ENCODE measurements around the gene MAST4. TPM values are rescaled to one million over a fixed set of nuclear protein-coding genes. Genes with fewer than 3 reads are reported as not detected.

Gene MAST4
- total RNA-seq, 1 donor from 2014 or later, result 55.2 TPM

DNA sequence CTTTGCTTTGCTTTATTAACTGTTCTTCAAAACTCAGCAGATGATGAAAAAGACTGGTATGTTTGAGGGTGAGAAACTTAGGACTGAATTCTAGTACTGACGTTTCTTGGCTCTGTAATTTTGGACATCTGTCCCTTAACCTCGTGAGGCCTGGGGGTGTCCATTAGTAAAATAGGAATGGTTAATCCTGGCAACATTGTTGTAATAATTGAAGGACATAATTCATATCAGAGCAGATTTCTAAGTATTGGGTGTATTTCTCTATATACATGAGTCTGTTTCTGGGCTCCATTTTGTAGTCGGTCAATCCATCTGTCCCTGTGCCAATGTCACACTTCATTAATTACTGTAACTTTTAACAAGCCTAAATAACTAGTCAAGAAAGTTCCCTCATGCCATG is 206.7 kb downstream of the MAST4 start:
- intact Hi-C loops (cut with DNase I), result no loop called here
- no peaks in the 10 kb centered on the region for H3K9me3 ChIP-seq
- no peaks in the 10 kb centered on the region for H3K4me1 ChIP-seq
- no peak overlapping the region for H3K4me3 ChIP-seq
- H3K27ac ChIP-seq, result no peak overlapping the region
- no peak for DNase-seq (ENCODE audit: low spot score in 2 of 2)
- H3K36me3 ChIP-seq, result no peaks in the 10 kb centered on the region
- TF ChIP-seq, protein P1, sequence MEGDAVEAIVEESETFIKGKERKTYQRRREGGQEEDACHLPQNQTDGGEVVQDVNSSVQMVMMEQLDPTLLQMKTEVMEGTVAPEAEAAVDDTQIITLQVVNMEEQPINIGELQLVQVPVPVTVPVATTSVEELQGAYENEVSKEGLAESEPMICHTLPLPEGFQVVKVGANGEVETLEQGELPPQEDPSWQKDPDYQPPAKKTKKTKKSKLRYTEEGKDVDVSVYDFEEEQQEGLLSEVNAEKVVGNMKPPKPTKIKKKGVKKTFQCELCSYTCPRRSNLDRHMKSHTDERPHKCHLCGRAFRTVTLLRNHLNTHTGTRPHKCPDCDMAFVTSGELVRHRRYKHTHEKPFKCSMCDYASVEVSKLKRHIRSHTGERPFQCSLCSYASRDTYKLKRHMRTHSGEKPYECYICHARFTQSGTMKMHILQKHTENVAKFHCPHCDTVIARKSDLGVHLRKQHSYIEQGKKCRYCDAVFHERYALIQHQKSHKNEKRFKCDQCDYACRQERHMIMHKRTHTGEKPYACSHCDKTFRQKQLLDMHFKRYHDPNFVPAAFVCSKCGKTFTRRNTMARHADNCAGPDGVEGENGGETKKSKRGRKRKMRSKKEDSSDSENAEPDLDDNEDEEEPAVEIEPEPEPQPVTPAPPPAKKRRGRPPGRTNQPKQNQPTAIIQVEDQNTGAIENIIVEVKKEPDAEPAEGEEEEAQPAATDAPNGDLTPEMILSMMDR (IDR thresholded peaks at IDR 0.05), result no peak
- H3K27me3 ChIP-seq, result no peaks in the 10 kb centered on the region

DNA sequence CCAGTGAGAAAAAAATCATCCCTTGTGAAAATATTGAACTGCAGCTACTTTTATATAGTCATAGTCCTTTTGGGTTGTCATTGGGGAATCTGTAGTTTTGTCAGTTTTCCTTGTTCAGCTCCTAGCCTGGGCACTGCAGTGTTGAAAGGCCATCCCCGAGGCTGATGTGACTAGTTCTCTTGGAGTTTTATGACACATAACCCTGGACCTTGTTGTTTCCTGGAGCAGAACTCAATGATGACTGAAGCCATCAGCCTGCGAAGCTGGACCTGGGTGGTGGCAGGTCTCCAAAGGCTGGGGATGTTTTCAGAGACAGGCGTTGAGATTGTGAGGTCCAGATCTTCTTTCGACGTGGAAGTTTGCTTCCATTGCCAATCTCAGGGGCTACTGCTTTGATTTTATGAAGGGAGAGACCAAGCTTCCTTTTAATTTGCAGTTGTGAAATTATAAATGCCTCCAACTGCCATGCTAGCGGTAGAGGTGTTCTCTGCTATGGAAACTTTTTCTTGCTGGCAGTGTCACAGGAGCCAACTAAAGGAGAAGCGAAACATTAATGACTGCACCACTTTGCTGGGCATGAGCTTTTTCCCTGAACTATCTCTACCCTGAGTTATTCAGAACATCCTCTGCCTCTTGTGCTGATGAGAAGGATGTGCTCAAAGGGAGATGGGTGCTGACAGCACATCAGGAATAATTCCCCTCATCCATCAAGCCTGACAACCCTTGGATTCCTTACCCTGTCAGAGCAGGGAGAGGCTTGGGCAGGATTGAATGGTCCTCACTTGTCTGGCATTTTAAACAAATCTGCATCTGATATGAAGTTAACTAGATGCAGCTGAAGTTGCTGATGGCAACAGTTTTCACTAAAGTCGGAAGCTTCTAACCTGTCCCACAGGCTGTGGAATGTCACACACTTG is 209.6 kb downstream of the MAST4 start:
- Histone ChIP-seq H3K27ac (no peak overlapping the region), H3K4me3 (no peak overlapping the region), H3K27me3 (no peaks in the 10 kb centered on the region), H3K4me1 (no peaks in the 10 kb centered on the region), H3K9me3 (no peaks in the 10 kb centered on the region), H3K36me3 (no peaks in the 10 kb centered on the region)
- DNase-seq (ENCODE audit: low spot score in 2 of 2), result no peak
- intact Hi-C loops (cut with DNase I), result no loop called here
- TF ChIP-seq, protein P1 (IDR thresholded peaks at IDR 0.05), result no peak

DNA sequence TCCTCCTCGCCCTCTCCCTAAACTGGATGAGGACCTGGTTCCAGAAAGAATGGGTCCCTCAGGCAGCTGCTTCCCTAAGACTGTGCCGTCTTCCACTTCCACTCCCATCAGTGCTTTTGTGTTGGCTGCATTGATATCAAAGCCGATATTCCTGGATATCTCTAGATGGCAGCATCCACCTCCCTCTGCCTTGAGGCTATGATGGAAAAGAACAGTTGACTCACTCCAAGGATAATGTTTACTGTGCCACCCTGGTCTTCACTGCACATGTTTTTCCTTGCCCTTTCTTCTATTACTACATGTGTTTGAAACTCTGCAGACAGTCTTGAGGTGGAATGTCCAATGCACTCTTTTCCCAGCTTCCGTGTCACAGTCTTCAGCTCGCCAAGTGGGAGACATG is 211.6 kb downstream of the MAST4 start:
- intact Hi-C loops (cut with DNase I), result no loop called here
- no peak for DNase-seq (ENCODE audit: low spot score in 2 of 2)
- no peak overlapping the region for H3K4me3 ChIP-seq
- no peaks in the 10 kb centered on the region for H3K9me3 ChIP-seq
- no peaks in the 10 kb centered on the region for H3K36me3 ChIP-seq
- H3K4me1 ChIP-seq, result no peaks in the 10 kb centered on the region
- no peak overlapping the region for H3K27ac ChIP-seq
- H3K27me3 ChIP-seq, result no peaks in the 10 kb centered on the region
- TF ChIP-seq, protein P1 (IDR thresholded peaks at IDR 0.05), result peak in 2 of 3 experiments; percentile 27 to 34

DNA sequence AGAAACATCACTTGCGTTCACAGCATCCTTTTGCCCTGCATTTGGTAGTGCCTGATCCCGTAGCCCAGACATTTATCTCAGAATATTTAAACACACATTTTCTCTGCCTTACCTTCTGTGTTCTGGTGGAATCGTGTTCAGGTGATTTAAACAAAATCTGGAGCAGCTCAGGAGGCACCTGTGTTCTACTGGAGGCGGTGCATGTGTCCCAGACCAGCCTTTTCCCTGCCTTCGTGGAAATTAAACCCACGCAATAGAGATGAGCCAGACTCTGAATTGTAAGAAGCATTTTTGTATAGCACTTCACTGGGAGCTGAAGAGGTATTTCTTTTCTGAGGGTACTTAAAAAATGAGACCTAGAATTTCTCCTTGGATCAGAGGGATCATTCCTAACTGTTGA is 212.5 kb downstream of the MAST4 start:
- no peaks in the 10 kb centered on the region for H3K27me3 ChIP-seq
- H3K4me1 ChIP-seq, result no peaks in the 10 kb centered on the region
- no peak for DNase-seq (ENCODE audit: low spot score in 2 of 2)
- H3K9me3 ChIP-seq, result no peaks in the 10 kb centered on the region
- intact Hi-C loops (cut with DNase I), result no loop called here
- TF ChIP-seq, protein P1 (IDR thresholded peaks at IDR 0.05), result no peak
- H3K27ac ChIP-seq, result no peak overlapping the region
- no peak overlapping the region for H3K4me3 ChIP-seq
- no peaks in the 10 kb centered on the region for H3K36me3 ChIP-seq

DNA sequence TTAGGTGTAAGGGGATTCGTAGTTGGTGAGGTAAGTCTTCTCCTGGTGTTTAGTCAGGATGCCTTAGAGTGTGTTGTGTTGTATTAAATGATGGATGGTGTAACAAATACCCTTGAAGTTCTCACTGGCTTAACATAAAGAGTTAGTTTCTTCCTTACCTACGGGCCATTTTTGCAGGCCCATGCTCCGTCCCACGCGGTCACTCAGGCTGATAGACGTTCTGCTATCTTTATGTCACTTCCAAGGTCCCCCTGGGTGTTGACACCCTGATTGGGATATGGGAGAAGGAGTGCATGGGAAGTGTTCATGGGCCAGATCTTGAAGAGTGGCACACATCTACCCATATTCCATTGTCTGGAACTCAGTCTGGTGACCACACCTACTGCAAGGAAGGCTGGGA is 214.0 kb downstream of the MAST4 start:
- no peaks in the 10 kb centered on the region for H3K4me1 ChIP-seq
- H3K9me3 ChIP-seq, result no peaks in the 10 kb centered on the region
- H3K36me3 ChIP-seq, result no peaks in the 10 kb centered on the region
- no peak overlapping the region for H3K4me3 ChIP-seq
- H3K27me3 ChIP-seq, result no peaks in the 10 kb centered on the region
- intact Hi-C loops (cut with DNase I), result loop anchor here (5.0 kb wide), 1 partner anchor 347 kb away; no protein-coding TSS in a partner anchor
- H3K27ac ChIP-seq, result no peak overlapping the region
- TF ChIP-seq, protein P1 (IDR thresholded peaks at IDR 0.05), result no peak
- no peak for DNase-seq (ENCODE audit: low spot score in 2 of 2)
